Left lobe of liver (tissue), 1 donor: ENCODE data around the gene AMN. TPM values are rescaled to one million over a fixed set of nuclear protein-coding genes. Genes with fewer than 3 reads are reported as not detected.

ENCODE experiments used
- total RNA-seq: library from RNA; stranded (reverse); gene quantifications from one replicate; pipeline ENCODE4 v1.2.1, GENCODE V29; 2021
- donor health status: DM: no; HTN: yes; CAD: no.

Gene AMN
- total RNA-seq, 1 donor from 2014 or later = 56.0 TPM

Other genes starting within 250 kb of the AMN start
- gene TRAF3, start 145.2 kb upstream of the AMN start, total RNA-seq = 8.5 TPM
- gene CDC42BPB, start 134.9 kb downstream of the AMN start, total RNA-seq = 45.0 TPM
- gene LBHD2, start 161.5 kb downstream of the AMN start, total RNA-seq = not detected
- 81.5 TPM for gene EXOC3L4, start 172.1 kb downstream of the AMN start, total RNA-seq
- 27.9 TPM for gene TNFAIP2, start 200.8 kb downstream of the AMN start, total RNA-seq